MCF 10A (cell line): Measurements from ENCODE around the gene SIGLEC10. TPM values are rescaled to one million over a fixed set of nuclear protein-coding genes. Genes with fewer than 3 reads are reported as not detected.

Source experiments
- BruUV-seq: library from RNA; stranded (reverse); fragments of 400-500 nt; replicated peaks from 2 replicates; lab custom pipeline; 2021; lab: Mats Ljungman, UMichigan
- CTCF ChIA-PET: fragments of 300-600 bp; sonication (Branson Sonifier 250); formaldehyde crosslinking; extraction: SDS; loops from one replicate; lab custom pipeline; 2021; ENCODE audit warnings: antibody characterized with exemption, inconsistent platforms; lab: Yijun Ruan, JAX
- POLR2A ChIA-PET: fragments of 300-600, 350-650 bp; sonication (Branson Sonifier 250); formaldehyde crosslinking; extraction: SDS; loops from one replicate; lab custom pipeline; 2020; ENCODE audit warnings: antibody characterized with exemption, inconsistent platforms; lab: Yijun Ruan, JAX
- DNase-seq: peaks from one replicate; pipeline ENCODE4 v3.0.0-alpha.2; 2018; ENCODE audit not compliant: unreplicated experiment
- H3K27ac Mint-ChIP-seq: one replicate; pipeline ENCODE4 v1.8.0; 2022; ENCODE audit warnings: mild to moderate bottlenecking, low read depth, mixed read lengths; ENCODE audit not compliant: unreplicated experiment
- H3K27me3 Mint-ChIP-seq: one replicate; pipeline ENCODE4 v1.8.0; 2022; ENCODE audit warnings: mixed read lengths; ENCODE audit not compliant: insufficient read depth, unreplicated experiment
- H3K36me3 Mint-ChIP-seq: one replicate; pipeline ENCODE4 v1.8.0; 2022; ENCODE audit warnings: mild to moderate bottlenecking, moderate library complexity, mixed read lengths; ENCODE audit not compliant: insufficient read depth, unreplicated experiment
- H3K4me1 Mint-ChIP-seq: one replicate; pipeline ENCODE4 v1.8.0; 2022; ENCODE audit warnings: mixed read lengths; ENCODE audit not compliant: insufficient read depth, unreplicated experiment
- H3K4me3 Mint-ChIP-seq: one replicate; pipeline ENCODE4 v1.8.0; 2022; ENCODE audit warnings: mild to moderate bottlenecking, moderate library complexity, mixed read lengths; ENCODE audit not compliant: unreplicated experiment
- H3K9me3 Mint-ChIP-seq: one replicate; pipeline ENCODE4 v1.8.0; 2022; ENCODE audit warnings: mixed read lengths; ENCODE audit not compliant: unreplicated experiment
- CTCF ChIP-seq: fragments of 200-600 bp; IDR thresholded peaks from one replicate; pipeline ENCODE4 v1.8.0; 2022; ENCODE audit warnings: antibody characterized with exemption, mild to moderate bottlenecking; ENCODE audit not compliant: unreplicated experiment
- intact Hi-C: fragments of 100-400 bp; cut with micrococcal nuclease; formaldehyde crosslinking; loops from 2 replicates; pipeline ENCODE4 v1.14.1; 2022
- total RNA-seq: library from RNA; stranded (reverse); gene quantifications from 2 replicates; pipeline ENCODE4 v1.2.3, GENCODE V29; 2022

The SIGLEC10 gene
- total RNA-seq, 1 experiment from 2014 or later = not detected

DNA sequence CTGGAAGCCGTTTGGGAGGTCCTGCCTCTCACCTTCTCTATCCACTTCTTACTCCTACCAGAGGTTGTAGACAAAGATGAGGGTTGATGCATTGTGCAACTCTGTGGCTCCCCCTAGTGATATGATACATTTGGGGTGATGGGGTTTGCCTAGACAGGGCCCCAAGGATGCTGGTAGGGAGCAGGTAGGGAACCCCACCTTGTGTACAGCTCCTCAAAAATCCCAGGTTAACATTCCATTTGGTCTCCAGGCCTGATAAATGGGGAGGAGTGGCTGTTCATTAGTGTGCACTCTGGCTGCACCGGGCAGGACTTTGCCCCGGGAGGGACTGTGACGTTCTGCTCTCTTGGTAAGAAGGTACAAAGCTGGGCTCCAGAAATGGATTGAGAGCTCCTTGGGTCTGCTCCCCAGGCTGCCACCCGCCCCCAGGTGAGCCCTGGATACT, 21.6 kb upstream of the SIGLEC10 start:
- TF ChIP-seq CTCF = no peak
- ChIA-PET POLR2A (interaction anchor here (0.6 kb wide), 1 partner anchor 110 kb away, joined by 3 read pairs; no protein-coding TSS in a partner anchor), CTCF (interaction anchor here (0.5 to 4.6 kb wide), 7 partner anchors 9 to 690 kb away, joined by 3 to 21 read pairs (median 5); no protein-coding TSS in a partner anchor)
- Mint-ChIP-seq H3K36me3 (no peaks in the 10 kb centered on the region), H3K4me1 (no peaks in the 10 kb centered on the region), H3K9me3 (no peaks in the 10 kb centered on the region), H3K27me3 (peaks cover 26% of the 10 kb centered on the region), H3K27ac (no peak overlapping the region), H3K4me3 (no peak overlapping the region)
- intact Hi-C loops = loop anchor here (1.0 kb wide), 1 partner anchor 100 kb away; no protein-coding TSS in a partner anchor
- peak; percentile 42 for DNase-seq
- BruUV-seq = no TSS peak

- TF ChIP-seq CTCF = no peak
- no peak overlapping the region for H3K27ac Mint-ChIP-seq
- no peaks in the 10 kb centered on the region for H3K36me3 Mint-ChIP-seq
- ChIA-PET POLR2A (no interaction called here), CTCF (interaction anchor here (0.5 to 1.2 kb wide), 5 partner anchors 13 to 219 kb away, joined by 3 to 4 read pairs (median 3); no protein-coding TSS in a partner anchor)
- intact Hi-C loops = no loop called here
- no peak for DNase-seq
- no peak overlapping the region for H3K4me3 Mint-ChIP-seq
- no TSS peak for BruUV-seq
- H3K27me3 Mint-ChIP-seq = no peaks in the 10 kb centered on the region
- no peaks in the 10 kb centered on the region for H3K9me3 Mint-ChIP-seq
- H3K4me1 Mint-ChIP-seq = no peaks in the 10 kb centered on the region
These were observed 17.0 kb upstream of the SIGLEC10 start for GRCh38 chr19:51434456-51434855.

DNA sequence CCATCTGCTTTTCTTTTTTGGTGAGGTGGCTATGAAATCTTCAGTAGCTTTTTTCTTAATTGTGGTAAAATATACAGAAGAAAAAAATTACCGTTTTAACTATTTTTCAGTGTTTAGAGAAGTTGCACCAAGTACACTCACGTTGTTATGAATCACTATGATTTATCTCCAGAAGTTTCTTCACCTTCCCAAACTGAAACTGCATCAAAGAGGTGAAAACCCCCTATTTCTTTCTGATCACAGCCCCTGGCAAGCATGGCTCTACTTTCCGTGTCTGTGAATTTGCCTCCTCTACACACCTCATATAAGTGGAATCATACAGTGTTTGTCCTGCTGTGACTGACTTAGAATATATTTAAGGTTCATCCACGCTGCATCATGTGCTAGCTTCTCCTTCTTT, 15.6 kb upstream of the SIGLEC10 start:
- H3K27me3 Mint-ChIP-seq = no peaks in the 10 kb centered on the region
- H3K9me3 Mint-ChIP-seq = no peaks in the 10 kb centered on the region
- intact Hi-C loops = no loop called here
- DNase-seq = no peak
- H3K4me1 Mint-ChIP-seq = no peaks in the 10 kb centered on the region
- POLR2A ChIA-PET = no interaction called here
- TF ChIP-seq CTCF = no peak
- CTCF ChIA-PET = interaction anchor here (0.6 to 1.2 kb wide), 3 partner anchors 14 to 99 kb away, joined by 3 to 4 read pairs (median 4); no protein-coding TSS in a partner anchor
- no TSS peak for BruUV-seq
- no peaks in the 10 kb centered on the region for H3K36me3 Mint-ChIP-seq
- H3K4me3 Mint-ChIP-seq = no peak overlapping the region
- H3K27ac Mint-ChIP-seq = no peak overlapping the region

- Mint-ChIP-seq H3K27me3 (no peaks in the 10 kb centered on the region), H3K36me3 (no peaks in the 10 kb centered on the region), H3K27ac (no peak overlapping the region), H3K4me1 (no peaks in the 10 kb centered on the region), H3K4me3 (no peak overlapping the region), H3K9me3 (no peaks in the 10 kb centered on the region)
- intact Hi-C loops = no loop called here
- POLR2A ChIA-PET = interaction anchor here (0.7 kb wide), 1 partner anchor 13 kb away, joined by 3 read pairs; no protein-coding TSS in a partner anchor
- BruUV-seq = no TSS peak
- no peak for TF ChIP-seq CTCF
- peak; percentile 5 for DNase-seq
- CTCF ChIA-PET = interaction anchor here (0.6 kb wide), 2 partner anchors 21 to 42 kb away, joined by 3 read pairs; no protein-coding TSS in a partner anchor
These were observed 13.7 kb upstream of the SIGLEC10 start for GRCh38 chr19:51431124-51431523.
